A549 treated with GW870086 at 1 μM for 4 hours (cell line): ENCODE measurements around the gene CCDC180. TPM values are rescaled to one million over a fixed set of nuclear protein-coding genes. Genes with fewer than 3 reads are reported as not detected.

Source experiments
- total RNA-seq: library from RNA; stranded (reverse); fragments of 200-300 nt; extraction: Qiagen RNA extraction; gene quantifications from 5 replicates; pipeline ENCODE4 v1.2.3, GENCODE V29; 2022; ENCODE audit warnings: low read depth

The CCDC180 gene
- total RNA-seq: 0.54 to 0.94 TPM (median 0.72 TPM) in 5 replicates

GRCh38 chr9:97307500-97308163 is at the start of gene CCDC180:
Gene CCDC180 (plus strand): TSS chr9:97307659. CDS start chr9:97308064, 405 bp downstream.

Other genes starting within 250 kb of the CCDC180 start
- 9.8 to 13.5 TPM (median 12.9 TPM) in 5 replicates for gene TDRD7, start 104.4 kb downstream of the CCDC180 start, total RNA-seq
- gene TMOD1, start 194.0 kb downstream of the CCDC180 start, total RNA-seq: 1.6 to 2.4 TPM (median 2.1 TPM) in 5 replicates